Raji (cell line): ENCODE results near the gene TNS3.

ENCODE experiments used
- POLR2A ChIP-seq: IDR thresholded peaks from 2 replicates; pipeline ENCODE4 v1.6.1; 2011; ENCODE audit warnings: low read depth, low read length, control low read depth; ENCODE audit not compliant: insufficient read depth

Gene TNS3

GRCh38 chr7:47423196-47423595, 158.7 kb downstream of the TNS3 start:
- TF ChIP-seq POLR2A = no peak

- TF ChIP-seq POLR2A = no peak
Observed at GRCh38 chr7:47422611-47423010, 159.3 kb downstream of the TNS3 start.

GRCh38 chr7:47421456-47421855, 160.5 kb downstream of the TNS3 start:
- TF ChIP-seq POLR2A = no peak

GRCh38 chr7:47420122-47420780, 161.7 kb downstream of the TNS3 start:
- no peak for TF ChIP-seq POLR2A

GRCh38 chr7:47419471-47419870, 162.4 kb downstream of the TNS3 start:
- no peak for TF ChIP-seq POLR2A

- no peak for TF ChIP-seq POLR2A
Observed at GRCh38 chr7:47418601-47419309, 163.2 kb downstream of the TNS3 start.

- TF ChIP-seq POLR2A = no peak
Observed at GRCh38 chr7:47416492-47417480, 165.1 kb downstream of the TNS3 start.

GRCh38 chr7:47415318-47416212, 166.3 kb downstream of the TNS3 start:
- no peak for TF ChIP-seq POLR2A

GRCh38 chr7:47414342-47415317, 167.3 kb downstream of the TNS3 start:
- no peak for TF ChIP-seq POLR2A

- TF ChIP-seq POLR2A = no peak
Observed at GRCh38 chr7:47413526-47414341, 168.2 kb downstream of the TNS3 start.

GRCh38 chr7:47411901-47412300, 170.0 kb downstream of the TNS3 start:
- no peak for TF ChIP-seq POLR2A

GRCh38 chr7:47411281-47411869, 170.5 kb downstream of the TNS3 start:
- no peak for TF ChIP-seq POLR2A
